Hypothalamus (tissue), 51 donors: ENCODE results near the gene ARF6.
"Not testable (repeated sequence)": the region's sequence is repeated elsewhere in the genome, so short reads cannot be mapped to it uniquely, and the experiment has no call there.

Experiments
- DNase-seq, 51 donors: peaks; one replicate each; lab custom pipeline; 2025; lab: John Stamatoyannopoulos, UW

ARF6 gene

DNA sequence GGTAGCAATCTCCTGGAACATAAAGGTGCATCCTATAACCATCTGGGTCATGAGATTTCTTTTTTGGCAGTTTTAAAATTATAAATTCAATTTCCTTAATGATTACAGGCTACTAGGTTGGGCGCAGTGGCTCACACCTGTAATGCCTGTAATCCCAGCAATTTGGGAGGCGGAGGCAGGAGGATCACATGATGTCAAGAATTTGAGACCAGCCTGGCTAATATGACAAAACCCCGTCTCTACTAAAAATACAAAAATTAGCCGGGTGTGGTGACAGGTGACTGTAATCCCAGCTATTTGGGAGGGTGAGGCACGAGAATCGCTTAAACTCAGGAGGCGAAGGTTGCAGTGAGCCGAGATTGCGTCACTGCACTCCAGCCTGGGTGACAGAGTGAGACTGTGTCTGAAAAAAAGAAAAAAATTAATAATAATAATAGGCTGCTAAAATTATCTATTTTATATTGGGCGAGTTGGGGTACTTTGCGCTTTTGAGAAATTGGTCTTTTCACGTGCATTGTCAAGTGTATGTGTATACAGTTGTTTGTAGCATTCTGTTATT is 17.2 kb upstream of the ARF6 start:
- DNase-seq: no peak

DNA sequence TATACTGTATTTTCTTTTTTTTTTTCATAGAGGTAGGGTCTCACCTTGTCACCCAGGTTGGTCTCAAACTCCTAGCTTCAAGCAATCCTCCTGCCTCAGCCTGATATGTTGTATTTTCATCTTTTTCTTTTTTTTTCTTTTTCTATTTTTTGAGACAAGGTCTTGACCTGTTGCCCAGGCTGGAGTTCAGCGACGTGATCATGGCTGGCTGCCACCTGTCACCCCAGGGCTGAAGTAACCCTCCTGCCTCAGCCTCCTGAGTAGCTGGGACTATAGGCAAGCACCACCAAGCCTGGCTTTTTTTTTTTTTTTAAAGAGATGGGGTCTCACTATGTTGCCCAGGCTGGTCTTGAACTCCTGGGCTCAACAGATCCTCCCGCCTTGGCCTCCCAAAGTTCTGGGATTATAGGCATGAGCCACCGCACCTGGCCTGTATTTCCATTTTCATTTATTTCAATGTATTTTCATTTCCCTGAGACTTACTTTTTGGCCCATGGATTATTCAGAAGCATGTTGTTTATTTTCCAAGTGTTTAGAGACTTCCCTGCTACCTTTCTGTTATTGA is 16.2 kb upstream of the ARF6 start:
- no peak for DNase-seq

DNA sequence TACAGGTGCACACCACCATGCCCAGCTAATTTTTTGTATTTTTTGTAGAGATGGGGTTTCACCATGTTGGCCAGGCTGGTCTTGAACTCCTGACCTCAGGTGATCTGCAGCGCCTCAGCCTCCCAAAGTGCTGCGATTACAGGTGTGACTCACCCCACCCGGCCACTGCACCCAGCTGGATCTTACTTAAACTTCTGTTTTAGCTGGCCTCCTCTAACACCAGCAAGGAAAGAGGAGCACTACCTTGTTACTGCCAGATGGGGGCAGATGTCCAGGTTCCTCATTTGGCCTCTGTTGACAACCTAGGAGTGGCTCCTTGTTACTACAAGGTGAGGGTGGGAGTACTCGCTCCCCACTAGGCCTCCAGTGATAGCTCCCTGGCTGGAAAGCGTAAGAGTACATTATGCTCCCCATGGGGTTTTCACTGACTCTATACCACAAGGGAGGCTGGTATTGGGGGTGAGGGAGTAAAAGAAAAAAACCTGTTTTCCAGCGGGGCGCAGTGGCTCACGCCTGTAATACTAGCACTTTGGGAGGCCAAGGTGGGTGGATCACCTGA is 13.2 kb upstream of the ARF6 start:
- no peak for DNase-seq

DNA sequence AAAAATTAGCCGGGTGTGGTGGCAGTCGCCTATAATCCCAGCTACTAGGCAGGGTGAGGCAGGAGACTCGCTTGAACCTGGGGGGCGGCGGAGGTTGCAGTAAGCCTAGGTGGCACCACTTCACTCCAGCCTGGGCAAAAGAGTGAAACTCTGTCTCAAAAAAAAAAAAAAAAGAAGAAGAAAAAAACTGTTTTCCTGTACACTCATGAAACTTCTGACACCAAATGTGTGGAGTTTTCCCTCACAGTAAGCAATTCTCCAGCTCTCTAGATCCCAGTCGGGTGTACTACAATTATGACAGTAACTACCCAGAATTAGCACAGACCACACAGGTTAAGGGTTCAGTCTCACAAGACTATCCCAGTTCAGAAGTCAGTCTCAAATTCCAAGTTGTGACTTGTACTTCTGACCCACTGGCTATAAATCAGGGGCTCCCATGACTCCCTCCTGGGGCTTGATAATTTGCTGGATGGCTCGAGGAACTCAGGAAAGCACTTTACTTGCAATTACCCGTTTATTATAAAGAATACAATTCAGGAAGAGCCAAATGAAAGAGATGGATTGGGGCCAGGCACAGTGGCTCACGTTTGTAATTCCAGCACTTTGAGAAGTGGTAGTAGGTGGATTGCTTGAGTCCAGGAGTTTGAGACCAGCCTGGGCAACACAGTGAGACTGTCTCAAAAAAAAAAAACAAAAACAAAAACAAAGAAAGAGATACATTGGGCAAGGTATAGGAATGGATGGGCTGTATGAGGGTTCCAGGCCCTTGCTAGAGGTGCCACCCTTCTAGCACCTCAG is 12.4 kb upstream of the ARF6 start:
- no peak for DNase-seq

DNA sequence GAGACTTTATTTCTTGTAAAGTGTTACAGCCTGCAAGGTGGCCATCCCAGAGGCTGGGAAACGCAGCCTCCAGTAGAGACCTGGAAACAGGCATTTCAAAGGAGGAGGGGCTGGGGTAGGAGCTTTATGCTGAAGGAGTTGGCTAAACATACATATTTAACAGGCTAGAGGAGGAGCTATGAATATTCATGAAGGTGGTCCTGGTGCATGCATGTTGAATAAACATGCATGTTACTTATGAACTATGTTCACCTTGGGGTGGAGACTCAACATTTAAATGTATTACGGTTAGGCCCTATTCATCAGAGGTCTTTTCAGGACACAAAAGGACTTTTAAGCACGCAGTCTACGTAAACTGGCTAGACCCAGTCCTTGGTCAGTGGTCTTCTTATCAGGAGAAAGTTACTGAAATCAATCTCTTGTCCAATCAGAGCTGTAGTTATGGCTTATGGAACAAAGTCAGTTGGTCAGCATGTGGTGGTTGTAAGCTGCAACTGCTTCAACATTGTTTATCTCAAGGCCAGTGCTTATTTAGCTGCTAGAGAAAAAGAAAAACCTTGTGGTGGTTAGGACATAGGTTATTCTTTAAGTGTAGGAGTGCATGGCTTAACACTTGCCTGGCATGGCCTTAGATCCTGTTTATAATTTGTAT is 11.4 kb upstream of the ARF6 start:
- DNase-seq: no peak

DNA sequence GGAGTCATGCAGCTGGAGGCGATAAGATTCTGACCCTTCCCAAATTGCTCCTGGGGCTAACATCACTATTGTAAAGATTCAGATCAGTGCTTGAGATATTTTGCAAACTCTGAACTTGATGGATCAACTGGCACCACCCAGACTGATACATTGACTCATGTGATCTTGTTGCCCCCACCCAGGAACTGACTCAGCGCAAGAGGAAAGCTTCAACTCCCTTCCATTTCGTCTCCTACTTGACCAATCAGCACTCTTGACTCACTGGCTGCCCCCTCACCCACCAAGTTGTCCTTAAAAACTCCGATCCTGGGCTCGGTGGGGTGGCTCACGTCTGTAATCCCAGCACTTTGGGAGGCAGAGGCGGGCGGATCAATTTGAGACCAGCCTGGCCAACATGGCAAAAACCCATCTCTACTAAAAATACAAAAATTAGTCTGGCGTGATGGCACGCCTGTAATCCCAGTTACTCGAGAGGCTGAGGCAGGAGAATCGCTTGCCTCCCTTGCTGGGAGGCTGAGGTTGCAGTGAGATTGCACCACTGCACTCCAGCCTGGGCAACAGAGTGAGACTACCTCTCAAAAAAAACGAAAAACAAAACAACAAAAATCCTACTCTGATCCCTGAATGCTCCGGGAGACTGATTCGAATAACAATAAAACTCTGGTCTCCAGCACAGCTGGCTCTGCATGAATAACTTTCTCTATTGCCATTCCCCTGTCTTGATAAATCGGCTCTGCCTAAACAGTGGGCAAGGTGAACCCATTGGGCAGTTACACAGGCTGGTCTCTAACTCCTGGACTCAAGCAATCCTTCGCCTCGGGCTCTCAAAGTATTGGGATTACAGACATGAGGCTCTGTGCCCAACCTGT is 9.8 kb upstream of the ARF6 start:
- DNase-seq: no peak

DNA sequence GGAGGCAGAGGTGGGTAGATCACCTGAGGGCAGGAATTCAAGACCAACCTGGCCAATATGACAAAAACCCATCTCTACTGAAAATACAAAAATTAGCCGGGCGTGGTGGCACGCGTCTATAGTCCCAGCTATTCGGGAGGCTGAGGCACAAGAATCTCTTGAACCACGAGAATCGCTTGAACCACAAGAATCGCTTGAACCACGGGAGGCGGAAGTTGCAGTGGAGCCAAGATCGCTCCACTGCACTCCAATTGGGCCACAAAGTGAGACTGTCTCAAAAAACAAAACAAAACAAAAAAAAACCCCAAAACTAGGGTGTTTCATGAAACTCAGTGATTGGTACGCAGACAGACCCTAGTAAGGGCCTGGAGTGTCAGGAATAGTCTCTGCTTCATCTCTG is 6.4 kb upstream of the ARF6 start:
- DNase-seq: no peak

DNA sequence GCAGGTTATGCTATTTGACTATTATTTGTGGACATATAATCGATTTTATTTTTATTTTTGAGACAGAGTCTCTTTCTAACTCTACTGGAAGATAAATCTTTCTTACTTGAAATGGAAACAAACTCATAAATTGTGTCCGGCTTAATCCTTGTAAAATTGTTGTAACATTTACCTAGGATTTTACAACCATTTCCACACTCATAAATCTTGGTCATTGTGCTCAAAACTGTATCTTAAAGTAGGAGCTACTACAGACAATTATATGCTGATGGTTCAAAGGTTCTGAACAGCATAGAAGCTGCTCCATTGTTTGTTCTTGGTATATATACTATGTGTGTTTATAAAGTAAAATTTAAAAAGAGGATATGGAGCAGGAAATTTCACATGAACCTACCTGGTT is 4.6 kb upstream of the ARF6 start:
- DNase-seq: no peak

DNA sequence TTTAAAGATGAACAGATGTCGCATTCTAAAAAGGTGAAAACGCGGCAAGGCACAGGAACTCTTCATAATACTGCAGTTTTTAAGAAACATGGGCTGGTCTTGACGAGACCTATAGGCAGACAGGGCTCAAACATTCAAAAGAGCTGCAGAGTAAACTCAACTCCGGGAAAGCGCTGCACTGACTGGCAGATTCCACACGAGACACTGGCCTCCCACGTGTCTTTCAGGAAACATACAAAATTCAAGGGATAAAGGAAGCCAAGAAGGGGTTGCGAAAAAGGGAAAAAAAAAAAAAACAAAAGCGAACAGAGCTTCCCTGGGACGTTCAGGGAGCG is 614 bp upstream of the ARF6 start:
- DNase-seq: peak in 33 of 51 donors; percentile 17 to 88 (median 58)

DNA sequence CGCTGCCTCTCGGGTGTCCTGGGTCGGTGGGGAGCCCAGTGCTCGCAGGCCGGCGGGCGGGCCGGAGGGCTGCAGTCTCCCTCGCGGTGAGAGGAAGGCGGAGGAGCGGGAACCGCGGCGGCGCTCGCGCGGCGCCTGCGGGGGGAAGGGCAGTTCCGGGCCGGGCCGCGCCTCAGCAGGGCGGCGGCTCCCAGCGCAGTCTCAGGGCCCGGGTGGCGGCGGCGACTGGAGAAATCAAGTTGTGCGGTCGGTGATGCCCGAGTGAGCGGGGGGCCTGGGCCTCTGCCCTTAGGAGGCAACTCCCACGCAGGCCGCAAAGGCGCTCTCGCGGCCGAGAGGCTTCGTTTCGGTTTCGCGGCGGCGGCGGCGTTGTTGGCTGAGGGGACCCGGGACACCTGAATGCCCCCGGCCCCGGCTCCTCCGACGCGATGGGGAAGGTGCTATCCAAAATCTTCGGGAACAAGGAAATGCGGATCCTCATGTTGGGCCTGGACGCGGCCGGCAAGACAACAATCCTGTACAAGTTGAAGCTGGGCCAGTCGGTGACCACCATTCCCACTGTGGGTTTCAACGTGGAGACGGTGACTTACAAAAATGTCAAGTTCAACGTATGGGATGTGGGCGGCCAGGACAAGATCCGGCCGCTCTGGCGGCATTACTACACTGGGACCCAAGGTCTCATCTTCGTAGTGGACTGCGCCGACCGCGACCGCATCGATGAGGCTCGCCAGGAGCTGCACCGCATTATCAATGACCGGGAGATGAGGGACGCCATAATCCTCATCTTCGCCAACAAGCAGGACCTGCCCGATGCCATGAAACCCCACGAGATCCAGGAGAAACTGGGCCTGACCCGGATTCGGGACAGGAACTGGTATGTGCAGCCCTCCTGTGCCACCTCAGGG is 679 bp downstream of the ARF6 start:
- DNase-seq: peak in 24 of 51 donors; percentile 22 to 66 (median 49)

DNA sequence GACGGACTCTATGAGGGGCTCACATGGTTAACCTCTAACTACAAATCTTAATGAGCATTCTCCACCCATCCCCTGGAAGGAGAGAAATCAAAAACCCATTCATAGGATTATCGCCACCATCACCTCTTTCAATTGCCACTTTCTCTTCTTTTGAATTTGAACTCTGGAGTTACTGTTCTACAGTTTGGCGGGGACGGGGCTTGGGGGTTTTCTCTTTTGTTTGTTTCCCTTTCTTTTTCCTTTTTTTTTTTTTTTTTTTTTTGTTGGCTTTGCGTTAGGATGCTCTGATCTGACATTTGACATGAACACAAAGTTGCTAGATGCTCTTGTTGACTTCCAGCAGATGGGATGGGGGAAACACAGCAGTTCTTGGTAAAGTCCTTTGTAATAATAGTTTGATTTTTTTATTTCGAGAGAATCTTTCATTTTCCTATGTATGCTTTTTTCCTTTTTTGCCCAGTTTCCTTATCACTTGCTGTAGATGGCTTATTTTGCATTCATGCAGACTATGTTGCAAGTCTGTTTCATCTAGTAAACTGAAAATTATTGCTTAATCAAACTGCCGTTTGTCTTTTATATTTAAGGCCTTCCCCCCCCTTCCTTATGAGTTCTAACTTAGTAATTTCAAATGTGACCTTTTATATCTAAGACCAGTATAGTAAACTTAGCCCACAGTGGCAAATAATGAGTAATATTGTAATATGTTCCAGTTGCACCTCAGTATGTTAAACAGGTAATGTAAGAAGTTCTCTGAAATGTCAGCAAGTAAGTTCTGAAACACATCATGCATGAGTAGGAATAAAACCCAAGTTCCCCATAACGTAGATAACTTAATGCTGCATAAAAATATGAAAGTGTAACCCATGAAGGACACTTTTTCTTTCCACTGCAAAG is 1.6 kb downstream of the ARF6 start:
- DNase-seq: not testable (repeated sequence)

DNA sequence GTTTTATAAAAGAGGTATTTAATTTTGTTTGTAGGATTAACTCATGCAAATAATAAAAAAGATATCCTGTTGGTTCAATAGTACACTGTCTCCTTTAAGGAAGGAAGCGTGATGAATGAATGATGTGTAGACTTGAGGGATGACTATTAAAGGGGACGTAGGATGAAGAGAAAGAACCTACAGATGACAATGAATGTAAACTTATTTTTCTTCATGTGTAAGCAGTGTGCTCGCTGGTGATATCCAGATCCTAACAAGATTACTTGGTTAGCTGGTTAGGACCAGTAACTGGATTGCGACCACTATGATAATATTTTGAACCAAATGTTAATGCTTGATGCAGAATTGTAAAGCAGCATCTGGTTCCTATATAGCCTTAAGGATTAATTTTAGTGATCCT is 2.6 kb downstream of the ARF6 start:
- no peak for DNase-seq

DNA sequence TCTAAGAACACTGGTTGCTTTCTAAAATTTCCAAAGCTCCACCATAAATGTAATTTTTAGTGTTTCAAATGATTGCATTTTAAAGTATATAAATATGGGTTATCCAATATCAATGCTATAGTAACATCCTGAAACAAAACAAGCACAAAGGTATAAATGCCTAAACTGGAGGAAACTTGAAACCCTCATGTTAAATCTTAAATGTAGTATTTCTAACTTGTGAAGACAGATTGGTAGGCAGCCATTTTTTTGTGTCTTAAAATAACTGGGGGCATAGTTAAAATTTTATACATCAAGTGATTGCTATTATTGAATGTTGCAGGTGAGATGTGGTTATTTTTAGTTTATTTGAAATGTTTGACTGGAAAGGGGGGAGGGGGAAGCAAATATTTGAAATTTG is 3.4 kb downstream of the ARF6 start:
- DNase-seq: not testable (repeated sequence)

DNA sequence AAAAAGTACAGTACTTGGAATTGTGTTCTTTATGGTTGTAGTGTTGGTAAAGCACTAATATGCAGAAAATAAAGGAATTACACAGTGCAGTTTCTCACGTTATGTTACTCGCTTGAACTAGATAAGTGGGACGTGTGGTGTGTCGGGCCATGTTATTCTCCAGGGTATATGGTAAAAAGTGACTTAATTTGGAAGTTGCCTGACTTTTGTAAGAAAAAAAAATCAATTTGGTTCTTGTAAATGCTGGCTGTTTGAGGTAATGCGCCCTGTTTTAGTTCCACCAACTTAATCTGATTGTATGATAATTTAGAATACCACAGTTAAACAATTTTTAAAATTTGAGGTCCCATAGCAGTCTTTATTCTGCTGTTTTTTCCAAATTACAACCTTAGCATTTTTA is 4.1 kb downstream of the ARF6 start:
- no peak for DNase-seq

DNA sequence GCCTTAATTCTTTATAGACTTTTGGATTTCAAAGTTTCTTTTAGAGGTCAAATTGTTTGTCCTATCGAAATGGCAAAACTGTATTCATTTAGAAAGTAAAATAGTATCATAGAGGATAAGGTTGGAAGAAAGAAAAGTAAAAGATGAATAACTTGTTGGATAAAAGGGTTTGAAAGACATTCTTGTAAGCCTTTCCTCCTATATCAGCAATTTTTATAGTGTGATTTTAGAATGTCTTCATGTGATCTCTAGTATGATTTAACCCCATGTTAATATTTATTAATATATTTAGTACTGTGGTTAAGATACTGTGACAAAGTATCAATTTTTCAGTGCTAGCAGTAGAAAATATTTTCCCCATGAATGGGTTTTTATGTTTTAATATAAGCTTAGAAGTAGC is 4.5 kb downstream of the ARF6 start:
- DNase-seq: no peak

DNA sequence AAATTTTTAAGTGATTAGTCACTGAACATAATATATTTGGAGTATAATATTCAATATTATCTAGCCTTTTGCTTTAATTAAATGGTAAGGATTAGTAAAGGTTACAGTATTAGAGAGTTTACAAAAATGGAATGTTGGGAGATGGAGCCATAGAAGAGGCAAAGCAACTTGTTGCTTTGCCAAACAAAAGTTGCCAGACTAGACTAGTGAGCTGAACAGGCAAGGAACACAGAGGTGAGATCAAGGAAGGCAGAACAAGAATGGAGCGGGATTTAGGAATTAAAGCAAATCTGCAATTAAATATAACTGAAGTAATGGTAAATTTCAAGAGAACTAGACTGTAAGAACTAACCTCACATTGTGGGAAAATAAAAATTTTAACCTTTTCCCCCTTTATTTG is 5.1 kb downstream of the ARF6 start:
- DNase-seq: no peak

DNA sequence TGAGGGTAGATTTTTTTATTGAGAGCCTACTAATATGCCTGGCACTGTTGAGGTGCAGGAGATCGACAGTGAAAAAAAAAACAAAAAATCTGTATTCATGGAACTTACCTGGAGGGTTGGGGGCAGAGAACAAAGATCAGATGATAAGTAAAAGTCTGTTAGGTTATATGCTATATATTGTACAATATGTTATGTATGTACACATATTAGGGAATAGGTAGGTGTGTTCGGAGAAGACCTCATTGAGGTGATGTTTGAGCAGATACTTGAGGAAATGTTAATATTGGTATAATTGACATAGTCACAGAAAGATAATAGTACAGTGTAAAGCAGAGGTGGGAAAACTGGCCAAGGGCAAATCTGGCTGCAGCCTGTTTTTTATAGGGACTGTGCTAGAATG is 5.6 kb downstream of the ARF6 start:
- no peak for DNase-seq

DNA sequence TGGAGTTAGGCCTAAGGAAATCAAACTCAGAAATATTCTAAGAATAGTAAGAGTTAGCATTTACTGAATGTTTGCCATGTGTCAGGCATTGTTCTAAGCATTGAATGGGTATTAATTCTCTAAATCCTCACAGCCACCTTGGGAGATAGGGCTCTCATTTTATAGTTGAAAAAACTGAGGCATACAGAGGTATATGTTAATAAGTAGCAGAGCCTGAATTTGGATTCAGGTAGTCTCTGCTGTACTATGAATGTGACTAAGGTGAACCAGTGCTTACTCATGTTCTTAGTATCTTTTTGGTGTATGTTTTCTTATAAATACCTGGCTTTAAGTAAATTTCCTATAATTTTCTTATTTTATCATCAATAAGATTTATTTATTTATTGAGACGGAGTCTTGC is 8.1 kb downstream of the ARF6 start:
- DNase-seq: no peak
